ENCODE measurements around the gene LEMD1. TPM values are rescaled to one million over a fixed set of nuclear protein-coding genes. Genes with fewer than 3 reads are reported as not detected.

Gene LEMD1
- total and polyA plus RNA-seq, 2 experiments from 2014 or later = not detected

DNA sequence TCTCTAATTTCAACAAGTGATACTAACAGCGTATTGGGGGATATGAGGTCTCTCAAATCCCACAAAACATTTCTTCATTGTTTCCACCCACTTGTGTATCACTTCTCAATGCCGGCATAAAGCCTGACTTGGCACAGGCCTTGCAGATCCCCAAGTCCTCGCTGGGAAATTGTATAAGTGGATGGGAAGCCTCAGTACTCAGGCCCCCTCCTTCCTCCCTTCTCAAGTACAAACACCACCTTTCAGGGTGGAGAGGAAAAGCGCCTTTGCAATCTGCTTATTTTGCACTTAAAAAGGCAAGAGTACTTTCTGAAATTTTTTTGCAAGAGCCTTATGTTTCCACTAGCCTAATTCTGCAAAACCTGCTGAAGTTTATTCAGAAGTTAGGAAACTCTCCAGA lies 39.3 kb downstream of the LEMD1 start:
- no peak overlapping the region for H3K4me2 ChIP-seq (ENCODE audit: unreplicated experiment)
- in situ Hi-C loops (cut with MboI) = no loop called here
- TF ChIP-seq EZH2phosphoT487 (IDR thresholded peaks at IDR 0.05; ENCODE audit: insufficient read depth, low read depth) (no peak), EZH2 (IDR thresholded peaks at IDR 0.05; ENCODE audit: insufficient read depth, poor library complexity, severe bottlenecking) (no peak)
- no peaks in the 10 kb centered on the region for H3K9me2 ChIP-seq (ENCODE audit: insufficient read depth)
- no peaks in the 10 kb centered on the region for H3K9me3 ChIP-seq (ENCODE audit: low read depth)
- H3K79me2 ChIP-seq (ENCODE audit: insufficient read depth) = no peaks in the 10 kb centered on the region
- no peaks in the 10 kb centered on the region for H4K20me1 ChIP-seq (ENCODE audit: insufficient read depth)
- no peak overlapping the region for H3K4me3 ChIP-seq
- no peak overlapping the region for H2AFZ ChIP-seq
- 0 out of 2 replicates have a peak, but pooled peaks cover 5% of the 10 kb centered on the region for H3F3A ChIP-seq (ENCODE audit: insufficient read depth)
- H3K36me3 ChIP-seq (ENCODE audit: low read depth) = no peaks in the 10 kb centered on the region
- H3K27ac ChIP-seq = no peak overlapping the region
- DNase-seq = no peak
- H3K27me3 ChIP-seq (replicated peaks; ENCODE audit: insufficient read depth) = no peaks in the 10 kb centered on the region
- H3K9ac ChIP-seq = no peak overlapping the region
- 69 to 76% methylated on average over 4 of the region's 4 CpGs for WGBS, 2 experiments (ENCODE audit: low coverage in 1 of 2, low lambda C conversion rate in 2 of 2, missing lambda C conversion rate in 2 of 2)
- H3K4me1 ChIP-seq (ENCODE audit: insufficient read depth) = no peaks in the 10 kb centered on the region

DNA sequence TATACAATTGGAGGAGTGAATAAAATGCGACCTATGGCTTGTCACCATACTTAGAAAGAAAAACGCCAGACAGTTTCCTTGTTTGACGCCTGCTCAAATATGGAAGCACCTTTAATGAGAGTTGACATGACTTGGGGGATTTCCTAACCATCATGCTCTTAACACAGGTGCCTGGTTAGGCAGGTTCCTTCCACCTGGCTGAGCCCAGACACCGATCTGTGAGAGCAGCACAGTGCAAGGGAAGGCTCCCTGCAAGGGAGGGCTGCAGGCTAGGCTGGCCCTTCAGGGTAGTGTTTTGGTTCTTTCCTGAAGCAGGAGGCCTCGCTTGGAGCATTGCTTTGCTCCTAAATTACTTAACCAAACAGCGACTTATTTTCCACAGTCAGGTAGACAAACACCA lies 40.6 kb downstream of the LEMD1 start:
- Histone ChIP-seq H3K9me2 (ENCODE audit: insufficient read depth) (no peaks in the 10 kb centered on the region), H3K9ac (no peak overlapping the region), H4K20me1 (ENCODE audit: insufficient read depth) (no peaks in the 10 kb centered on the region), H3K9me3 (ENCODE audit: low read depth) (no peaks in the 10 kb centered on the region), H2AFZ (no peak overlapping the region), H3K27me3 (replicated peaks; ENCODE audit: insufficient read depth) (no peaks in the 10 kb centered on the region), H3K4me3 (no peak overlapping the region), H3K27ac (no peak overlapping the region), H3K79me2 (ENCODE audit: insufficient read depth) (no peaks in the 10 kb centered on the region), H3K36me3 (ENCODE audit: low read depth) (no peaks in the 10 kb centered on the region), H3F3A (ENCODE audit: insufficient read depth) (peaks cover 13% of the 10 kb centered on the region), H3K4me1 (ENCODE audit: insufficient read depth) (peaks cover 8% of the 10 kb centered on the region), H3K4me2 (ENCODE audit: unreplicated experiment) (no peak overlapping the region)
- no peak for TF ChIP-seq EZH2phosphoT487 (IDR thresholded peaks at IDR 0.05; ENCODE audit: insufficient read depth, low read depth)
- WGBS, 2 experiments (ENCODE audit: low coverage in 1 of 2, low lambda C conversion rate in 2 of 2, missing lambda C conversion rate in 2 of 2) = 67 to 68% methylated on average over 6 of the region's 6 CpGs
- no peak for DNase-seq
- in situ Hi-C loops (cut with MboI) = no loop called here

DNA sequence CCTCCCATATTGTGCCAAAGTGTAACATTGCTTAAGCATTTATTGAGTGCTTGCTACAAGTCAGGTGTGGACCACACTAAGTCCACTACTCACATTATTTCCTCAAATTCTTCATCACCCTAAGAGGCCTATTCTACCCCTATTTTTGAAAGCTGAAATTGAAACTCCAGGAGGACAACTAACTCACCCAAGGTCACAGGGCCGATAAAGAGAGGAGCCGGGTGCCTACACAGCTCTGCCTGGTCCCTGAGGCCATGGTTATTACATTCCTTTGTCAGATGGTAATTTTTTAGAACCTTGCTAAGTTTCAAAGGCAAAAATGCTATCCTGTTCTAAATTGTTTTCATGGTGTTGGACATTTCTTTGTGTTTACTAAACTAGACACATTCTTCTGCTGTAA lies 41.0 kb downstream of the LEMD1 start:
- H3K27ac ChIP-seq = no peak overlapping the region
- H3K9ac ChIP-seq = no peak overlapping the region
- DNase-seq = no peak
- 94 to 95% methylated on average over 2 of the region's 2 CpGs for WGBS, 2 experiments (ENCODE audit: low coverage in 1 of 2, low lambda C conversion rate in 2 of 2, missing lambda C conversion rate in 2 of 2)
- H3K36me3 ChIP-seq (ENCODE audit: low read depth) = no peaks in the 10 kb centered on the region
- in situ Hi-C loops (cut with MboI) = no loop called here
- no peaks in the 10 kb centered on the region for H3K79me2 ChIP-seq (ENCODE audit: insufficient read depth)
- H3K4me2 ChIP-seq (ENCODE audit: unreplicated experiment) = no peak overlapping the region
- TF ChIP-seq EZH2phosphoT487 (IDR thresholded peaks at IDR 0.05; ENCODE audit: insufficient read depth, low read depth) = no peak
- TF ChIP-seq EZH2 (IDR thresholded peaks at IDR 0.05; ENCODE audit: insufficient read depth, poor library complexity, severe bottlenecking) = no peak
- H3F3A ChIP-seq (ENCODE audit: insufficient read depth) = peaks cover 16% of the 10 kb centered on the region
- no peaks in the 10 kb centered on the region for H3K9me3 ChIP-seq (ENCODE audit: low read depth)
- H3K4me1 ChIP-seq (ENCODE audit: insufficient read depth) = peaks cover 13% of the 10 kb centered on the region
- H3K9me2 ChIP-seq (ENCODE audit: insufficient read depth) = no peaks in the 10 kb centered on the region
- no peaks in the 10 kb centered on the region for H4K20me1 ChIP-seq (ENCODE audit: insufficient read depth)
- no peak overlapping the region for H3K4me3 ChIP-seq
- H3K27me3 ChIP-seq (replicated peaks; ENCODE audit: insufficient read depth) = no peaks in the 10 kb centered on the region
- no peak overlapping the region for H2AFZ ChIP-seq

DNA sequence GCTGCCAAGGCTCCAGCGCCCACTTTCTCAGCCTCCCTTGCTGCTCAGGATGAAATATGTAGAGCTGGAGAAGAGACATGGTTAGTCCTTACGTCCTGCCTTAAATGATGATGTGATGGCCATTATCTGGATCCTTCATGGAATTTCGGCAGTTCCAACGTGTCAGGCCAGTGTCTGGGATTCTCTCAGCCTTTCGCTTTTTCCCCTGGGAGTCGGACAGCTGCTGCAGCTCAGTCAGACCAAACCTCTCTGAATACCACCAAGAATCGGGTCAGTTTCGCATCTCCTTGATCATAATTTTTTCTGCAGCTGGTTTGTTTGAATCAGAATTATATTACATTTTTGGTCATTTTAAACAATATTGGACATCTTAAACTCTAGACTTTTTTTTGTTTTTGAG lies 42.8 kb downstream of the LEMD1 start:
- no peak for DNase-seq
- Histone ChIP-seq H3K4me3 (no peak overlapping the region), H4K20me1 (ENCODE audit: insufficient read depth) (no peaks in the 10 kb centered on the region), H3K4me2 (ENCODE audit: unreplicated experiment) (no peak overlapping the region), H3K36me3 (ENCODE audit: low read depth) (no peaks in the 10 kb centered on the region), H3K27me3 (replicated peaks; ENCODE audit: insufficient read depth) (no peaks in the 10 kb centered on the region), H3K9ac (no peak overlapping the region), H3K27ac (no peak overlapping the region), H3K9me3 (ENCODE audit: low read depth) (no peaks in the 10 kb centered on the region), H3K9me2 (ENCODE audit: insufficient read depth) (no peaks in the 10 kb centered on the region), H3K4me1 (ENCODE audit: insufficient read depth) (peaks cover 31% of the 10 kb centered on the region), H3K79me2 (ENCODE audit: insufficient read depth) (no peaks in the 10 kb centered on the region), H2AFZ (no peak overlapping the region), H3F3A (ENCODE audit: insufficient read depth) (peaks cover 26% of the 10 kb centered on the region)
- WGBS, 2 experiments (ENCODE audit: low coverage in 1 of 2, low lambda C conversion rate in 2 of 2, missing lambda C conversion rate in 2 of 2) = 66 to 68% methylated on average over 8 of the region's 8 CpGs
- TF ChIP-seq EZH2 (IDR thresholded peaks at IDR 0.05; ENCODE audit: insufficient read depth, poor library complexity, severe bottlenecking) = no peak
- no peak for TF ChIP-seq EZH2phosphoT487 (IDR thresholded peaks at IDR 0.05; ENCODE audit: insufficient read depth, low read depth)
- in situ Hi-C loops (cut with MboI) = no loop called here

DNA sequence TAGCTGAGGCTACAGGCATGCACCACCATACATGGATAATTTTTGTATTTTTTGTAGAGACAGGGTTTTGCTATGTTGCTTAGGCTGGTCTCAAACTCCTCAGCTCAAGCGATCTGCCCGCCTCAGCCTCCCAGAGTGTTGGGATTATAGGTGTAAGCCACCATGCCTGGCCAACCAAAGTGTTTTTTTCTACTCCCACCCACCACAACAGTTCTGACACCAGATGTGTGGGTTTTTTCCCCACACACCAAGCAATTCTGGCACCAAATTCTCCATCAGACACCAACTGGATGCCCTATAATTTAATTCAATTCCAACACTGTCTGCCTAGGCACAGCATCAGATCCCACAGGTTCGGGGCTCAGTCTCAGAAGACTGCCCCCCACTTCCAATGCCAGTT lies 44.5 kb downstream of the LEMD1 start:
- 76 to 87% methylated on average over 3 of the region's 3 CpGs for WGBS, 2 experiments (ENCODE audit: low coverage in 1 of 2, low lambda C conversion rate in 2 of 2, missing lambda C conversion rate in 2 of 2)
- no peak for DNase-seq
- peaks cover 47% of the 10 kb centered on the region for H3K4me1 ChIP-seq (ENCODE audit: insufficient read depth)
- H3K4me2 ChIP-seq (ENCODE audit: unreplicated experiment) = no peak overlapping the region
- H2AFZ ChIP-seq = no peak overlapping the region
- no peak overlapping the region for H3K9ac ChIP-seq
- in situ Hi-C loops (cut with MboI) = no loop called here
- no peaks in the 10 kb centered on the region for H4K20me1 ChIP-seq (ENCODE audit: insufficient read depth)
- TF ChIP-seq EZH2phosphoT487 (IDR thresholded peaks at IDR 0.05; ENCODE audit: insufficient read depth, low read depth) = no peak
- TF ChIP-seq EZH2 (IDR thresholded peaks at IDR 0.05; ENCODE audit: insufficient read depth, poor library complexity, severe bottlenecking) = no peak
- H3K27me3 ChIP-seq (replicated peaks; ENCODE audit: insufficient read depth) = no peaks in the 10 kb centered on the region
- H3K4me3 ChIP-seq = no peak overlapping the region
- H3F3A ChIP-seq (ENCODE audit: insufficient read depth) = peaks cover 42% of the 10 kb centered on the region
- H3K79me2 ChIP-seq (ENCODE audit: insufficient read depth) = no peaks in the 10 kb centered on the region
- no peaks in the 10 kb centered on the region for H3K9me3 ChIP-seq (ENCODE audit: low read depth)
- H3K27ac ChIP-seq = no peak overlapping the region
- H3K9me2 ChIP-seq (ENCODE audit: insufficient read depth) = no peaks in the 10 kb centered on the region
- no peaks in the 10 kb centered on the region for H3K36me3 ChIP-seq (ENCODE audit: low read depth)
